Measurements from ENCODE around the gene KLHL25. TPM values are rescaled to one million over a fixed set of nuclear protein-coding genes. Genes with fewer than 3 reads are reported as not detected.
A peak's percentile ranks its signal among the peaks of the same experiment; 100 is the strongest.

Gene KLHL25
- total RNA-seq, 3 donors from 2014 or later = 10.9 to 21.0 (median 15.1) TPM

GRCh38 chr15:85779249-85779648 lies 15.5 kb downstream of the KLHL25 start:
- no peak for DNase-seq (ENCODE audit: low spot score in 2 of 2)
- Histone ChIP-seq H3K9me3 (no peaks in the 10 kb centered on the region), H3K4me3 (no peak overlapping the region), H3K27ac (no peak overlapping the region), H3K27me3 (no peaks in the 10 kb centered on the region), H3K4me1 (no peaks in the 10 kb centered on the region), H3K36me3 (no peaks in the 10 kb centered on the region)
- intact Hi-C loops (cut with DNase I; ENCODE audit: low total_unique reads) = no loop called here
- no peak for TF ChIP-seq POLR2A (IDR thresholded peaks at IDR 0.05)
- TF ChIP-seq CTCF (IDR thresholded peaks at IDR 0.05) = no peak
- TF ChIP-seq POLR2AphosphoS5 (IDR thresholded peaks at IDR 0.05) = no peak

- Histone ChIP-seq H3K9me3 (no peaks in the 10 kb centered on the region), H3K4me3 (no peak overlapping the region), H3K27ac (no peak overlapping the region), H3K36me3 (no peaks in the 10 kb centered on the region), H3K27me3 (no peaks in the 10 kb centered on the region), H3K4me1 (peaks cover 0 to 1% of the 10 kb centered on the region in 2 donors)
- no peak for DNase-seq (ENCODE audit: low spot score in 2 of 2)
- intact Hi-C loops (cut with DNase I; ENCODE audit: low total_unique reads) = no loop called here
- TF ChIP-seq CTCF (IDR thresholded peaks at IDR 0.05) = no peak
- no peak for TF ChIP-seq POLR2A (IDR thresholded peaks at IDR 0.05)
- TF ChIP-seq POLR2AphosphoS5 (IDR thresholded peaks at IDR 0.05) = no peak
These were observed 16.5 kb downstream of the KLHL25 start for GRCh38 chr15:85778107-85778776.

GRCh38 chr15:85777250-85778106 lies 17.2 kb downstream of the KLHL25 start:
- H3K4me3 ChIP-seq = no peak overlapping the region
- TF ChIP-seq POLR2AphosphoS5 (IDR thresholded peaks at IDR 0.05) (no peak), POLR2A (IDR thresholded peaks at IDR 0.05) (no peak), CTCF (IDR thresholded peaks at IDR 0.05) (no peak)
- no peaks in the 10 kb centered on the region for H3K27me3 ChIP-seq
- no peaks in the 10 kb centered on the region for H3K36me3 ChIP-seq
- H3K4me1 ChIP-seq = peaks cover 7 to 9% of the 10 kb centered on the region in 2 donors
- H3K27ac ChIP-seq = no peak overlapping the region
- intact Hi-C loops (cut with DNase I; ENCODE audit: low total_unique reads) = no loop called here
- no peaks in the 10 kb centered on the region for H3K9me3 ChIP-seq
- DNase-seq (ENCODE audit: low spot score in 2 of 2) = no peak

- Histone ChIP-seq H3K27me3 (no peaks in the 10 kb centered on the region), H3K4me3 (no peak overlapping the region), H3K27ac (peak overlapping the region; percentile 84 to 98), H3K36me3 (no peaks in the 10 kb centered on the region), H3K4me1 (peaks cover 11 to 16% of the 10 kb centered on the region in 2 donors), H3K9me3 (no peaks in the 10 kb centered on the region)
- TF ChIP-seq CTCF (IDR thresholded peaks at IDR 0.05) = no peak
- no peak for TF ChIP-seq POLR2A (IDR thresholded peaks at IDR 0.05)
- no peak for TF ChIP-seq POLR2AphosphoS5 (IDR thresholded peaks at IDR 0.05)
- no peak for DNase-seq (ENCODE audit: low spot score in 2 of 2)
- intact Hi-C loops (cut with DNase I; ENCODE audit: low total_unique reads) = no loop called here
These were observed 20.8 kb downstream of the KLHL25 start for GRCh38 chr15:85773970-85774369.

- H3K27me3 ChIP-seq = no peaks in the 10 kb centered on the region
- H3K27ac ChIP-seq = peak overlapping the region; percentile 84 to 98
- intact Hi-C loops (cut with DNase I; ENCODE audit: low total_unique reads) = no loop called here
- DNase-seq (ENCODE audit: low spot score in 2 of 2) = no peak
- TF ChIP-seq POLR2A (IDR thresholded peaks at IDR 0.05) (no peak), CTCF (IDR thresholded peaks at IDR 0.05) (no peak), POLR2AphosphoS5 (IDR thresholded peaks at IDR 0.05) (no peak)
- H3K9me3 ChIP-seq = no peaks in the 10 kb centered on the region
- no peak overlapping the region for H3K4me3 ChIP-seq
- peaks cover 11 to 16% of the 10 kb centered on the region in 2 donors for H3K4me1 ChIP-seq
- H3K36me3 ChIP-seq = no peaks in the 10 kb centered on the region
These were observed 21.5 kb downstream of the KLHL25 start for GRCh38 chr15:85773249-85773648.
